Heart left ventricle (tissue), 16 donors: ENCODE measurements around the gene CSTF1. TPM values are rescaled to one million over a fixed set of nuclear protein-coding genes. Genes with fewer than 3 reads are reported as not detected.

Source experiments
- ATAC-seq, 4 donors: fragments of 200-7000 bp; cut with Tn5 transposase; one replicate each; pipeline ENCODE4 v1.9.1; 2020 to 2022; ENCODE audit warnings: moderate library complexity in 4 of 4, mild to moderate bottlenecking in 3 of 4, moderate number of reproducible peaks in 1 of 4
- DNase-seq, 5 donors: peaks; one replicate each; pipeline ENCODE4 v3.0.0-alpha.2; 2020
- H3K27ac ChIP-seq, 12 donors: fragments of 200-600 bp; sonication (generic) in 4 of 12; one replicate each; pipeline versions ENCODE4 v1.5.0 to v1.8.0; 2016 to 2022; ENCODE audit warnings: mild to moderate bottlenecking in 2 of 12
- H3K27me3 ChIP-seq, 9 donors: fragments of 200-600 bp; sonication (generic) in 2 of 9; one replicate each; pipeline versions ENCODE4 v1.5.1 to v1.8.0; 2016 to 2022; ENCODE audit warnings: mild to moderate bottlenecking in 3 of 9
- H3K36me3 ChIP-seq, 9 donors: fragments of 200-600 bp; sonication (generic) in 2 of 9; one replicate each; pipeline versions ENCODE4 v1.5.0 to v1.8.0; 2018 to 2022; ENCODE audit warnings: mild to moderate bottlenecking in 2 of 9
- H3K4me1 ChIP-seq, 12 donors: fragments of 200-600 bp; sonication (generic) in 4 of 12; one replicate each; pipeline versions ENCODE4 v1.5.0 to v1.8.0; 2016 to 2022; ENCODE audit warnings: mild to moderate bottlenecking in 3 of 12
- H3K4me3 ChIP-seq, 12 donors: fragments of 200-600 bp; sonication (generic) in 4 of 12; one replicate each; pipeline versions ENCODE4 v1.5.0 to v1.8.0; 2017 to 2022; ENCODE audit warnings: mild to moderate bottlenecking in 9 of 12, moderate library complexity in 4 of 12
- H3K9me3 ChIP-seq, 12 donors: fragments of 200-600 bp; sonication (generic) in 4 of 12; one replicate each; pipeline versions ENCODE4 v1.5.0 to v1.8.0; 2016 to 2022; ENCODE audit warnings: mild to moderate bottlenecking in 1 of 12
- CTCF ChIP-seq, 12 donors: fragments of 200-600 bp; sonication (generic) in 4 of 12; IDR thresholded peaks; one replicate each; pipeline versions ENCODE4 v1.5.0 to v1.8.0; 2018 to 2022; ENCODE audit warnings: antibody characterized with exemption in 12 of 12, mild to moderate bottlenecking in 5 of 12
- POLR2A ChIP-seq, 2 donors: fragments of 450-650 bp; IDR thresholded peaks; one replicate each; pipeline ENCODE4 v1.6.1; 2017; ENCODE audit warnings: antibody characterized with exemption in 2 of 2, mild to moderate bottlenecking in 2 of 2, moderate library complexity in 2 of 2
- WGBS, 4 donors: extraction: QIAGEN DNeasy Blood & Tissue Kit in 2 of 4; methylation state at CpG; one replicate each; pipeline versions ENCODE4 v1.1.5 to v1.1.7; 2013 to 2018; 5-methylcytosine and 5-hydroxymethylcytosine counted together
- intact Hi-C, 10 donors: fragments of 100-400 bp; cut with DNase I; formaldehyde crosslinking; loops; one replicate each; pipeline versions ENCODE4 v1.11.1 to v1.14.2; 2022
- polyA plus RNA-seq, 2 donors: library from polyadenylated mRNA; stranded (reverse); fragments of 200-250 nt; gene quantifications; one replicate each; pipeline ENCODE4 v1.2.3, GENCODE V29; 2013
- total RNA-seq, 9 donors: library from RNA; depleted of rRNA in 2 of 9; stranded (reverse); fragments of >200 nt in 2 of 9; fragmentation: NEBNext Ultra II Directional in 3 of 9; extraction: Animal tissue kit (Norgen Biotek cat#: 25700) in 3 of 9; gene quantifications; one replicate each; pipeline versions ENCODE4 v1.1.0 to v1.2.4, GENCODE V29; 2016 to 2023
- donor health status: ischemic (EF 13 %, LVEDD 7.1; RV severe dilation, severe dysfunction).
- donor health status: healthy with polysubstance abuse.
- donor health status: DM: no; HTN: yes; CAD: no.
- donor health status: DM: no; HTN: no; CAD: no.
- donor health status: ischemic (EF 25% LVEDD 6.9; RV normal size, moderate dysfunction).
- donor health status: ischemic (EF 25% LVEDD 5.7; RV mildly dilated, moderate dysfunction).
- donor health status: healthy.
- donor health status: DM: yes; HTN: yes; CAD: no.
- donor health status: ischemic (EF 35%, LVEDD 5.7; RV mildly dilated, moderate dysfunction).
- donor health status: nonischemic (EF 11% LVEDD 7.7; RV severe dilation, severe dysfunction).
- donor health status: DM: yes; HTN: yes; CAD: no.
- donor health status: PGD.
- donor health status: ischemic (EF 29% LVEDD 5.4; RV normal size, mild dysfunction).
- donor health status: nonischemic (EF 23%, LVEDD 6.1; RV moderate dilation, normal function).

Gene CSTF1
- total and polyA plus RNA-seq, 11 donors, result 4.2 to 27.3 (median 21.4) TPM

GRCh38 chr20:56420940-56421688 is 28.7 kb downstream of the CSTF1 start:
- 78 to 81% (median 79%) methylated on average over 11 of the region's 11 CpGs for WGBS, 4 donors
- ATAC-seq, result no peak
- Histone ChIP-seq H3K27me3 (no peaks in the 10 kb centered on the region), H3K27ac (peak overlapping the region in 1 of 12 donors; percentile 77), H3K9me3 (no peaks in the 10 kb centered on the region), H3K4me1 (peaks cover 0 to 78% (median 24%) of the 10 kb centered on the region in 12 donors), H3K4me3 (no peak overlapping the region), H3K36me3 (no peaks in the 10 kb centered on the region)
- intact Hi-C loops, result no loop called here
- TF ChIP-seq CTCF (IDR thresholded peaks at IDR 0.05), result no peak
- no peak for TF ChIP-seq POLR2A (IDR thresholded peaks at IDR 0.05)
- no peak for DNase-seq

- H3K9me3 ChIP-seq, result no peaks in the 10 kb centered on the region
- H3K27me3 ChIP-seq, result no peaks in the 10 kb centered on the region
- 52 to 57% (median 53%) methylated on average over 9 of the region's 9 CpGs for WGBS, 4 donors
- no peak overlapping the region for H3K4me3 ChIP-seq
- H3K4me1 ChIP-seq, result peaks cover 0 to 72% (median 24%) of the 10 kb centered on the region in 12 donors
- H3K27ac ChIP-seq, result peak overlapping the region in 10 of 12 donors; percentile 6 to 77 (median 46)
- intact Hi-C loops, result no loop called here
- DNase-seq (peak in 1 of 5 donors; percentile 14), ATAC-seq (peak in 2 of 4 donors; percentile 15 to 43)
- TF ChIP-seq CTCF (IDR thresholded peaks at IDR 0.05), result no peak
- no peak for TF ChIP-seq POLR2A (IDR thresholded peaks at IDR 0.05)
- H3K36me3 ChIP-seq, result no peaks in the 10 kb centered on the region
Measured at GRCh38 chr20:56422076-56422823, 29.8 kb downstream of the CSTF1 start.

GRCh38 chr20:56422824-56423189 is 30.4 kb downstream of the CSTF1 start:
- Histone ChIP-seq H3K4me1 (peaks cover 0 to 72% (median 23%) of the 10 kb centered on the region in 12 donors), H3K4me3 (no peak overlapping the region), H3K27me3 (no peaks in the 10 kb centered on the region), H3K9me3 (no peaks in the 10 kb centered on the region), H3K27ac (peak overlapping the region in 10 of 12 donors; percentile 16 to 77 (median 46)), H3K36me3 (no peaks in the 10 kb centered on the region)
- WGBS, 4 donors, result 23 to 32% (median 30%) methylated on average over 4 of the region's 4 CpGs
- DNase-seq (peak in 1 of 5 donors; percentile 49), ATAC-seq (peak in 2 of 4 donors; percentile 30 to 47)
- TF ChIP-seq CTCF (IDR thresholded peaks at IDR 0.05) (no peak), POLR2A (IDR thresholded peaks at IDR 0.05) (no peak)
- intact Hi-C loops, result no loop called here

- TF ChIP-seq CTCF (IDR thresholded peaks at IDR 0.05) (no peak), POLR2A (IDR thresholded peaks at IDR 0.05) (no peak)
- Histone ChIP-seq H3K4me3 (no peak overlapping the region), H3K36me3 (no peaks in the 10 kb centered on the region), H3K27ac (peak overlapping the region in 9 of 12 donors; percentile 16 to 77 (median 46)), H3K27me3 (no peaks in the 10 kb centered on the region), H3K9me3 (no peaks in the 10 kb centered on the region), H3K4me1 (peaks cover 0 to 72% (median 20%) of the 10 kb centered on the region in 12 donors)
- intact Hi-C loops, result no loop called here
- DNase-seq, result no peak
- 95 to 100% (median 96%) methylated on average over 1 of the region's 1 CpG for whole genome bisulfite sequencing, 4 donors
- no peak for ATAC-seq
Measured at GRCh38 chr20:56423211-56423610, 30.8 kb downstream of the CSTF1 start.
